ENCODE measurements around the gene SLC66A3. TPM values are rescaled to one million over a fixed set of nuclear protein-coding genes. Genes with fewer than 3 reads are reported as not detected.

Gene SLC66A3
- total RNA-seq, 1 donor from 2014 or later = 14.3 TPM

GRCh38 chr2:11166476-11166875 lies 11.2 kb downstream of the SLC66A3 start:
- no peak for FAIRE-seq
- Histone ChIP-seq H2AFZ (ENCODE audit: low read depth, low read length) (no peak overlapping the region), H3K27me3 (ENCODE audit: insufficient read depth, low read length) (no peaks in the 10 kb centered on the region), H3K4me2 (ENCODE audit: low read length) (no peak overlapping the region), H4K20me1 (ENCODE audit: insufficient read depth, low read length) (no peaks in the 10 kb centered on the region), H3K4me3 (ENCODE audit: insufficient read depth, low read depth, low read length) (no peak overlapping the region), H3K9ac (ENCODE audit: low read length) (no peak overlapping the region), H3K27ac (ENCODE audit: low read depth, low read length) (no peak overlapping the region), H3K9me3 (ENCODE audit: insufficient read depth, low read depth, low read length) (no peaks in the 10 kb centered on the region), H3K79me2 (ENCODE audit: insufficient read depth, low read length) (no peaks in the 10 kb centered on the region), H3K36me3 (ENCODE audit: insufficient read depth, low read length) (no peaks in the 10 kb centered on the region), H3K4me1 (ENCODE audit: insufficient read depth, low read length) (no peaks in the 10 kb centered on the region)
- no peak overlapping the region for H3K4me3 Mint-ChIP-seq (ENCODE audit: unreplicated experiment)
- H3K9me3 Mint-ChIP-seq (ENCODE audit: unreplicated experiment) = peaks cover 7% of the 10 kb centered on the region
- no peaks in the 10 kb centered on the region for H3K27me3 Mint-ChIP-seq (ENCODE audit: low read depth, unreplicated experiment)
- DNase-seq (ENCODE audit: low read depth) = no peak
- no peak overlapping the region for H3K27ac Mint-ChIP-seq (ENCODE audit: unreplicated experiment)
- peaks cover 4% of the 10 kb centered on the region for H3K36me3 Mint-ChIP-seq (ENCODE audit: low read depth, unreplicated experiment)
- peaks cover 11% of the 10 kb centered on the region for H3K4me1 Mint-ChIP-seq (ENCODE audit: low read depth, unreplicated experiment)
- TF ChIP-seq CTCF (IDR thresholded peaks at IDR 0.05; ENCODE audit: insufficient read depth, low read depth, low read length) (no peak), EZH2 (IDR thresholded peaks at IDR 0.05; ENCODE audit: insufficient read depth, low read length) (no peak)

- TF ChIP-seq CTCF (IDR thresholded peaks at IDR 0.05; ENCODE audit: insufficient read depth, low read depth, low read length) = no peak
- TF ChIP-seq EZH2 (IDR thresholded peaks at IDR 0.05; ENCODE audit: insufficient read depth, low read length) = no peak
- no peak overlapping the region for H2AFZ ChIP-seq (ENCODE audit: low read depth, low read length)
- H3K4me2 ChIP-seq (ENCODE audit: low read length) = no peak overlapping the region
- Mint-ChIP-seq H3K27me3 (ENCODE audit: low read depth, unreplicated experiment) (no peaks in the 10 kb centered on the region), H3K36me3 (ENCODE audit: low read depth, unreplicated experiment) (peaks cover 4% of the 10 kb centered on the region), H3K27ac (ENCODE audit: unreplicated experiment) (no peak overlapping the region), H3K9me3 (ENCODE audit: unreplicated experiment) (peaks cover 7% of the 10 kb centered on the region), H3K4me1 (ENCODE audit: low read depth, unreplicated experiment) (peaks cover 11% of the 10 kb centered on the region), H3K4me3 (ENCODE audit: unreplicated experiment) (no peak overlapping the region)
- FAIRE-seq (no peak), DNase-seq (ENCODE audit: low read depth) (no peak)
- no peak overlapping the region for H3K9ac ChIP-seq (ENCODE audit: low read length)
- H3K27me3 ChIP-seq (ENCODE audit: insufficient read depth, low read length) = no peaks in the 10 kb centered on the region
- no peaks in the 10 kb centered on the region for H3K4me1 ChIP-seq (ENCODE audit: insufficient read depth, low read length)
- no peaks in the 10 kb centered on the region for H3K79me2 ChIP-seq (ENCODE audit: insufficient read depth, low read length)
- no peaks in the 10 kb centered on the region for H3K9me3 ChIP-seq (ENCODE audit: insufficient read depth, low read depth, low read length)
- H3K4me3 ChIP-seq (ENCODE audit: insufficient read depth, low read depth, low read length) = no peak overlapping the region
- no peaks in the 10 kb centered on the region for H4K20me1 ChIP-seq (ENCODE audit: insufficient read depth, low read length)
- no peak overlapping the region for H3K27ac ChIP-seq (ENCODE audit: low read depth, low read length)
- H3K36me3 ChIP-seq (ENCODE audit: insufficient read depth, low read length) = no peaks in the 10 kb centered on the region
These were observed 13.2 kb downstream of the SLC66A3 start for GRCh38 chr2:11168488-11168887.

DNA sequence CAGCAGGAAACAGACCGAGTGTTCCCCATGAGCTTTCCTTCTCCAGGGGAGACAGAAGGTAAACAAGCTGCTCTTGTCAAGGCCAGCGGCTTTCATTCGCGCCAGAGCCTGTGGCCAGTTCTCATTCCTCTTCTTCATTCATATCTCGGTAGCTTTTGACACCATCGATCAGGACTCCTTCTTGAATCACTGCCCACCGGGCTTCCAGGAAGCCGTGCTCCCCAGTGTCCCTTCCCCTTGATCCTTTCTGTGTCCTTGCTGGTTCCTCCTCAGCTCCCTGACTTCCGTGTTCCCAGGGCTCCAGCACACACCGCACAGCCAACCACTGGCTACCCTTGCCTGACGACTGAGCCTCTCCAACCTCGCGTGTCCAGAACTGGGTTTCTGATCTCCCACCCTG lies 14.1 kb downstream of the SLC66A3 start:
- H3K4me1 ChIP-seq (ENCODE audit: insufficient read depth, low read length) = no peaks in the 10 kb centered on the region
- Mint-ChIP-seq H3K4me3 (ENCODE audit: unreplicated experiment) (no peak overlapping the region), H3K36me3 (ENCODE audit: low read depth, unreplicated experiment) (no peaks in the 10 kb centered on the region), H3K27me3 (ENCODE audit: low read depth, unreplicated experiment) (no peaks in the 10 kb centered on the region), H3K27ac (ENCODE audit: unreplicated experiment) (peak overlapping the region; percentile 48), H3K4me1 (ENCODE audit: low read depth, unreplicated experiment) (peaks cover 9% of the 10 kb centered on the region), H3K9me3 (ENCODE audit: unreplicated experiment) (peaks cover 7% of the 10 kb centered on the region)
- no peak overlapping the region for H3K9ac ChIP-seq (ENCODE audit: low read length)
- H3K4me2 ChIP-seq (ENCODE audit: low read length) = no peak overlapping the region
- H2AFZ ChIP-seq (ENCODE audit: low read depth, low read length) = no peak overlapping the region
- no peaks in the 10 kb centered on the region for H3K9me3 ChIP-seq (ENCODE audit: insufficient read depth, low read depth, low read length)
- no peaks in the 10 kb centered on the region for H3K36me3 ChIP-seq (ENCODE audit: insufficient read depth, low read length)
- peak; percentile 4 for DNase-seq (ENCODE audit: low read depth)
- H3K27me3 ChIP-seq (ENCODE audit: insufficient read depth, low read length) = no peaks in the 10 kb centered on the region
- no peak overlapping the region for H3K4me3 ChIP-seq (ENCODE audit: insufficient read depth, low read depth, low read length)
- H4K20me1 ChIP-seq (ENCODE audit: insufficient read depth, low read length) = no peaks in the 10 kb centered on the region
- FAIRE-seq = no peak
- H3K79me2 ChIP-seq (ENCODE audit: insufficient read depth, low read length) = no peaks in the 10 kb centered on the region
- TF ChIP-seq EZH2 (IDR thresholded peaks at IDR 0.05; ENCODE audit: insufficient read depth, low read length) (no peak), CTCF (IDR thresholded peaks at IDR 0.05; ENCODE audit: insufficient read depth, low read depth, low read length) (no peak)
- H3K27ac ChIP-seq (ENCODE audit: low read depth, low read length) = no peak overlapping the region

Measured in astrocyte (in vitro differentiated cells and primary cell).